ENCODE results near the gene PHOX2A. TPM values are rescaled to one million over a fixed set of nuclear protein-coding genes. Genes with fewer than 3 reads are reported as not detected.
A peak's percentile ranks its signal among the peaks of the same experiment; 100 is the strongest.
"Not testable (repeated sequence)": the region's sequence is repeated elsewhere in the genome, so short reads cannot be mapped to it uniquely, and the experiment has no call there.

The PHOX2A gene
- total RNA-seq, 2 experiments from 2014 or later: not detected

- CTCF ChIA-PET: interaction anchor here (0.6 to 2.4 kb wide), 16 partner anchors 14 to 295 kb away, joined by 3 to 13 read pairs (median 5); partner anchors contain the start of genes ANAPC15, RNF121 and XNDC1N
- peak overlapping the region; percentile 87 for H3K4me3 Mint-ChIP-seq
- POLR2A ChIA-PET: interaction anchor here (0.7 to 2.6 kb wide), 10 partner anchors 12 to 1160 kb away, joined by 3 to 18 read pairs (median 6); partner anchors contain the start of genes ANAPC15, RNF121 and XNDC1N
- H3K9me3 Mint-ChIP-seq: no peaks in the 10 kb centered on the region
- peaks cover 5% of the 10 kb centered on the region for H3K36me3 Mint-ChIP-seq (ENCODE audit: low read depth)
- H3K4me1 Mint-ChIP-seq: peaks cover 34% of the 10 kb centered on the region
- H3K27me3 Mint-ChIP-seq: peaks cover 7% of the 10 kb centered on the region
- DNase-seq: peak; percentile 96
- H3K27ac Mint-ChIP-seq: peak overlapping the region; percentile 82
These were observed 20.9 kb downstream of the PHOX2A start for GRCh38 chr11:72222907-72223614.

DNA sequence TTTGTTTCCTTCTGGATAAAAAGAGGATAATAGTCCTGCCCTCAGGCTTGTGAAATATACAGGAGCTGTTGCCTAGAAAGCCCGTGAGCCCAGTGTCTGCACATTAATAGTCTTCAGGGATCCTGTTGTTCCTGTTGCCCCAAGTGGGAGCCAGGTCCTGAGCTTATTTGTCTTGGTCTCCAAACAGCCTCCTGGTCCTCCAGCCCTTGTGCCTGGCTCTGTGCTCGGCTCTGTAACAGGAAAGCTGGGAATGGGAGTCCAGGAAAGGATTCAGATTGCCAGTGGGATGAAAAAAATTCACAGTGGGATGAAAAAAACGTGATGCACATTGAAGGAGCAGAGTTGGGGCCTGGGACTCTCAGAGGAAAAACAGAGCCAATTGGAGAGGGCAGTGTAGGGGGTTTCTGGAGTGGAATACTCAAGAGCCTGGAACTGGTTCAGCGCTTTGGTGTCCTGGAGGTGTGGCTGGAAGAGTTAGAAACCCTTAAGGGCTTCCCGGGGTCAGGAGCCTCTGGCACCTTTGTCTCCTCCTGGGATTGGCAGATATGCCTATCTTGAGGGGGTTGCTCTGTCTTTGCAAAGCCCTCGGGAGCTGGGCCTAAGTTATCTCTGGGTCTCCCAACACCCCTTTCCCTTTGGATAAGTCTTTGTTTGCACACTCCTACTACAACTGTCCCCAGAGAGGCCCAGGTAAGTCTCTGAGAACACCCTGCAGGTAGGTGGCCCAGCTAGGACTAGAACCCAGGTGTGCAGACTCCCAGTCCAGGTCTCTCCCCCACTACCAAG lies 21.7 kb downstream of the PHOX2A start:
- no peak for DNase-seq
- Mint-ChIP-seq H3K27ac (peak overlapping the region; percentile 82), H3K9me3 (no peaks in the 10 kb centered on the region), H3K4me1 (peaks cover 39% of the 10 kb centered on the region), H3K27me3 (peaks cover 11% of the 10 kb centered on the region), H3K36me3 (ENCODE audit: low read depth) (peaks cover 5% of the 10 kb centered on the region), H3K4me3 (peak overlapping the region; percentile 87)
- ChIA-PET POLR2A (interaction anchor here (1.0 to 2.6 kb wide), 5 partner anchors 14 to 294 kb away, joined by 3 to 18 read pairs (median 8); partner anchors contain the start of genes ANAPC15, RNF121 and XNDC1N), CTCF (interaction anchor here (0.9 to 2.4 kb wide), 10 partner anchors 14 to 208 kb away, joined by 3 to 13 read pairs (median 6); partner anchors contain the start of gene ANAPC15)

DNA sequence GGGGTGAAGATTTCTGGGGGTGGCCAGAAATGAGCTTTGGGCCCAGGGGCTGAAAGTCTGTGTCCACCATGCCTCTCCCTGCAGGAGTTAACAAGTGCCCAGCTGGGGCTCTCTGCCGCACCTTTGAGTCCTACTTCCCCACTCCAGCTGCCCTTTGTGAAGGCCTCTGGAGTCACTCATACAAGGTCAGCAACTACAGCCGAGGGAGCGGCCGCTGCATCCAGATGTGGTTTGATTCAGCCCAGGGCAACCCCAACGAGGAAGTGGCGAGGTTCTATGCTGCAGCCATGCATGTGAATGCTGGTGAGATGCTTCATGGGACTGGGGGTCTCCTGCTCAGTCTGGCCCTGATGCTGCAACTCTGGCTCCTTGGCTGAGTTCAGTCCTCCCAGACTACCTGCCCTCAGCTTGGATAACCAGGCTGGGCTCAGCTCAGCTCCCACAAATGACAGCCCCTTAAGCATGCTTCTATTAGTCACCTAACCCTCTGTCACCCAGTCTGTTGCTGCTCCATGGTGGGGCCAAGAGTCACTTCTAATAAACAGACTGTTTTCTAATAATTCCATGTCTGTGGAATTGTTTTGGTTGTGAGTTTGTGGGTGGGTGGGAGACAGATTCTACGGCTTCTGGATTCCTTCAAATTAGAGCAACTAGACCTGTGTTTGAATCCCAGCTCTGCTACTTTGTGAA lies 22.4 kb downstream of the PHOX2A start:
- ChIA-PET POLR2A (interaction anchor here (0.9 to 2.6 kb wide), 3 partner anchors 10 to 293 kb away, joined by 3 to 18 read pairs (median 3); partner anchors contain the start of genes RNF121 and XNDC1N), CTCF (interaction anchor here (1.1 to 2.4 kb wide), 3 partner anchors 38 to 209 kb away, joined by 4 to 13 read pairs (median 11); no protein-coding TSS in a partner anchor)
- no peak for DNase-seq
- H3K27ac Mint-ChIP-seq: no peak overlapping the region
- H3K4me1 Mint-ChIP-seq: peaks cover 43% of the 10 kb centered on the region
- H3K27me3 Mint-ChIP-seq: peaks cover 17% of the 10 kb centered on the region
- H3K36me3 Mint-ChIP-seq (ENCODE audit: low read depth): peaks cover 5% of the 10 kb centered on the region
- H3K9me3 Mint-ChIP-seq: no peaks in the 10 kb centered on the region
- H3K4me3 Mint-ChIP-seq: no peak overlapping the region

DNA sequence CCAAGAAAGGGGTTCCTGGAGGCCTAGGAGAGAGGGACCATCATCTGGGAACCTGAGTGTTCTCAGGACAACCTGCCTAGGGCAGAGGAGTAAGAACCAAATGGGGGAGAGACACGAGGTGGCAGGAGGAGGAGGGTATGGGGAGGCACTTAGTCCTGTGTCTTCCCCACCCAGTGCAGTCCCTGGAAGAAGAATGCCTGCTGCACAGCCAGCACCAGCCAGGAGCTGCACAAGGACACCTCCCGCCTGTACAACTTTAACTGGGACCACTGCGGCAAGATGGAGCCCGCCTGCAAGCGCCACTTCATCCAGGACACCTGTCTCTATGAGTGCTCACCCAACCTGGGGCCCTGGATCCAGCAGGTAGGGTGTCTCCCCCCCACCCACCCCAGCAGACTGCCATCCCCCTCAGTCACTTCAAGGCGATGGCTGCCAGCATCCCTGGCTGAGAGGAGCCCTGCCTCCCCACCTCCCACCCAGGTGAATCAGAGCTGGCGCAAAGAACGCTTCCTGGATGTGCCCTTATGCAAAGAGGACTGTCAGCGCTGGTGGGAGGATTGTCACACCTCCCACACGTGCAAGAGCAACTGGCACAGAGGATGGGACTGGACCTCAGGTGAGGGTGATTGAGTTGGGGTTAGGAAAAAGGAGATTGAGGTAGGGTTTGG lies 23.1 kb downstream of the PHOX2A start:
- Mint-ChIP-seq H3K27ac (no peak overlapping the region), H3K27me3 (peaks cover 24% of the 10 kb centered on the region), H3K4me3 (no peak overlapping the region), H3K36me3 (ENCODE audit: low read depth) (peaks cover 5% of the 10 kb centered on the region), H3K9me3 (no peaks in the 10 kb centered on the region), H3K4me1 (peaks cover 37% of the 10 kb centered on the region)
- no peak for DNase-seq
- CTCF ChIA-PET: no interaction called here
- POLR2A ChIA-PET: interaction anchor here (0.9 kb wide), 1 partner anchor 11 kb away, joined by 3 read pairs; no protein-coding TSS in a partner anchor

- Mint-ChIP-seq H3K4me1 (peaks cover 29% of the 10 kb centered on the region), H3K4me3 (no peak overlapping the region), H3K9me3 (no peaks in the 10 kb centered on the region), H3K27me3 (peaks cover 39% of the 10 kb centered on the region), H3K36me3 (ENCODE audit: low read depth) (no peaks in the 10 kb centered on the region), H3K27ac (no peak overlapping the region)
- POLR2A ChIA-PET: no interaction called here
- CTCF ChIA-PET: no interaction called here
- no peak for DNase-seq
These were observed 25.7 kb downstream of the PHOX2A start for GRCh38 chr11:72218251-72218745.

DNA sequence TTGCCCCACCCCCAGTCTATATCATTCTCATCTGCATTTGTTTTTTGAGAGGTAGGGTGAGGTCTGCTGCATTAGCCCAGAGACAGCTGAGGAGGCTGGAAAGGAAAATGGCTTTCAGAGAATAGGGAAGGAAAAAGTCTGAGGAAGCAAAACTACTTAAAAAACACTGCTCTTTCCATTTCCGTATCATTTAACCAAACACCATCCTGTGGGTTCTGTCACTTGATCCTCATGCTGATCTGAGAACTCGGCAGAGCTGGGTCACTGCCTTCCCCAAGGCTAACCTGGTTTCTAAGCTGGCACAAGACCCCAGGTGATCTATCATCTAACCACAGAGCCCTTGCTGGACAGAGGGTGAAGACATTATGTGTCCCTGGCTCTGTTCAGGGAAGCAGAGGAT lies 26.1 kb downstream of the PHOX2A start:
- Mint-ChIP-seq H3K4me1 (peaks cover 27% of the 10 kb centered on the region), H3K9me3 (no peaks in the 10 kb centered on the region), H3K4me3 (no peak overlapping the region), H3K27me3 (peaks cover 43% of the 10 kb centered on the region), H3K36me3 (ENCODE audit: low read depth) (no peaks in the 10 kb centered on the region), H3K27ac (no peak overlapping the region)
- DNase-seq: no peak
- ChIA-PET POLR2A (no interaction called here), CTCF (no interaction called here)

DNA sequence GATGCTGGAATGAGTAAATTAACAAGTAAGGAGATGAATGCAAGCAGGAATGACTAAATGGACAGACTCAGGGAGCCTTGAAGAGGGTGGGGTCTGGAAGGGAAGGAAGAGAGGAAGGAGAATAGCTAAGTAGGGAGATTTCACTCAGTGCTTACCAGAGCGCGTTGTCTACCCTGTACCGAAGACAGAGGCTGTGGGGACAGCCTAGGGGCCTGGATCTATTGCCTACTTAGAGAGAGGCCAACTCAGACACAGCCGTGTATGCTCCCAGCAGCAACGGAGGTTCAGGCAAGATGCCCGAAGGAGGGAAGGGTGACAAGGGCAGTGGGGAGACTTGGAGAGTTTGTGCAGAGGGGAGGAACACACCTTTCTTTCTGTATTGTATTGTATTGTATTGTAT lies 27.3 kb downstream of the PHOX2A start, which contains the start of gene FOLR2:
Gene FOLR2, plus strand, starts transcription at position 157 of the 400 bp plus-strand sequence. CDS start 1,791 bp downstream, outside the sequence.
- H3K27me3 Mint-ChIP-seq: peaks cover 47% of the 10 kb centered on the region
- H3K4me3 Mint-ChIP-seq: no peak within 1 kb of the TSS
- ChIA-PET CTCF (interaction anchor here (1.3 kb wide), 1 partner anchor 199 kb away, joined by 3 read pairs; no protein-coding TSS in a partner anchor), POLR2A (no interaction called here)
- H3K4me1 Mint-ChIP-seq: peaks cover 17% of the 10 kb centered on the region
- no peak for DNase-seq
- H3K36me3 Mint-ChIP-seq (ENCODE audit: low read depth): no peaks in the 10 kb centered on the region
- no peaks in the 10 kb centered on the region for H3K9me3 Mint-ChIP-seq
- H3K27ac Mint-ChIP-seq: no peak within 1 kb of the TSS

- no peaks in the 10 kb centered on the region for H3K36me3 Mint-ChIP-seq (ENCODE audit: low read depth)
- H3K9me3 Mint-ChIP-seq: peaks cover 13% of the 10 kb centered on the region
- POLR2A ChIA-PET: no interaction called here
- H3K4me1 Mint-ChIP-seq: no peaks in the 10 kb centered on the region
- H3K4me3 Mint-ChIP-seq: no peak overlapping the region
- DNase-seq: peak; percentile 0
- H3K27me3 Mint-ChIP-seq: peaks cover 31% of the 10 kb centered on the region
- CTCF ChIA-PET: interaction anchor here (1.4 kb wide), 1 partner anchor 64 kb away, joined by 3 read pairs; no protein-coding TSS in a partner anchor
- no peak overlapping the region for H3K27ac Mint-ChIP-seq
These were observed 34.9 kb downstream of the PHOX2A start for GRCh38 chr11:72209101-72209500.

GRCh38 chr11:72208281-72208680 lies 35.7 kb downstream of the PHOX2A start:
- DNase-seq: peak; percentile 1
- H3K27me3 Mint-ChIP-seq: peaks cover 27% of the 10 kb centered on the region
- peaks cover 3% of the 10 kb centered on the region for H3K4me1 Mint-ChIP-seq
- ChIA-PET POLR2A (no interaction called here), CTCF (interaction anchor here (1.4 kb wide), 1 partner anchor 64 kb away, joined by 3 read pairs; no protein-coding TSS in a partner anchor)
- no peak overlapping the region for H3K27ac Mint-ChIP-seq
- H3K4me3 Mint-ChIP-seq: no peak overlapping the region
- H3K36me3 Mint-ChIP-seq (ENCODE audit: low read depth): no peaks in the 10 kb centered on the region
- peaks cover 13% of the 10 kb centered on the region for H3K9me3 Mint-ChIP-seq

DNA sequence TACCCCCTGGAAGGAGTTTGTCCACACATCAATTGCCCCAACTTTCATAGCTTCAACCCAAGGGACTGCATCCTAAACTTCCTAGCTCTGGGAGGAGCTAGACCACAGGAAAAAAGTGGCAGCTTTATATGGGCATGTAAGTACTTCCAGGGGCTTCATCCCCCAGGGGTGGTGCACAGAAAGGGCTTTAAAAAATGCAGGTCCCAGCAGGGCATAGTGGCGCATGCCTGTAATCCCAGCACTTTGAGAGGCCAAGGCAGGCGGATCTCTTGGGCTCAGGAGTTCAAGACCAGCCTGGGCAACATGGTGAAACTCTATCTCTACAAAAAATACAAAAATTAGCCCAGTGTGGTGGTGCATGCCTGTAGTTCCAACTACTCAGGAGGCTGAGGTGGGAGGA lies 37.2 kb downstream of the PHOX2A start:
- Mint-ChIP-seq H3K9me3 (peaks cover 13% of the 10 kb centered on the region), H3K27me3 (peaks cover 19% of the 10 kb centered on the region), H3K4me1 (peaks cover 11% of the 10 kb centered on the region)
- POLR2A ChIA-PET; DNase-seq; H3K4me3 Mint-ChIP-seq; H3K27ac Mint-ChIP-seq; H3K36me3 Mint-ChIP-seq (ENCODE audit: low read depth): not testable (repeated sequence)
- CTCF ChIA-PET: interaction anchor here (0.6 to 1.0 kb wide), 3 partner anchors 24 to 263 kb away, joined by 3 to 5 read pairs (median 4); no protein-coding TSS in a partner anchor

DNA sequence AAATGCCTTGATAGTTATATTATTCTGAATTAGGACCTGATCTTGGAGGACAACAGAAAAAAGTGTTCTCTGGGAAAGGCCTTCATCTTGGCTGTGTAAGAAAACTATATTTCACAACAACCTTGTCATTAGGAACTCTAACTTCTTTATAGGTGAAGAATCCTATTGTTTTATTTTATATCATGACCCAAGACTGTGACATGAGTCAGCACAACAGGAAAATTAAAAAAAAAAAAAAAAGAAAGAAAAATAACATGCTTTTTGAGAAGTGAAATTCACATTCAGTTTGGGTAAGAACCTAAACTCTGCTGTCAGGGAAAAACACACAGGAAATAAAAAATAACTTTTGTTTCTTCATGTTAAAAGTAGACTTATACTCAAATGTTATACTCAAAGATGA lies 39.1 kb downstream of the PHOX2A start:
- no peaks in the 10 kb centered on the region for H3K36me3 Mint-ChIP-seq (ENCODE audit: low read depth)

GRCh38 chr11:72203163-72203562 lies 40.8 kb downstream of the PHOX2A start:
- Mint-ChIP-seq H3K27ac (no peak overlapping the region), H3K4me1 (peaks cover 11% of the 10 kb centered on the region), H3K9me3 (no peaks in the 10 kb centered on the region), H3K4me3 (no peak overlapping the region), H3K27me3 (no peaks in the 10 kb centered on the region), H3K36me3 (ENCODE audit: low read depth) (no peaks in the 10 kb centered on the region)
- ChIA-PET CTCF (no interaction called here), POLR2A (interaction anchor here (1.4 kb wide), 1 partner anchor 22 kb away, joined by 3 read pairs; the partner anchor contains the start of gene INPPL1)
- DNase-seq: no peak

More for the DNA sequence above, 39.1 kb downstream of the PHOX2A start:
- CTCF ChIA-PET: interaction anchor here (0.9 to 1.7 kb wide), 2 partner anchors 18 to 61 kb away, joined by 3 read pairs; no protein-coding TSS in a partner anchor
- no peak for DNase-seq
- POLR2A ChIA-PET: no interaction called here
- H3K4me3 Mint-ChIP-seq: no peak overlapping the region
- peaks cover 11% of the 10 kb centered on the region for H3K4me1 Mint-ChIP-seq
- peaks cover 10% of the 10 kb centered on the region for H3K9me3 Mint-ChIP-seq
- H3K27ac Mint-ChIP-seq: no peak overlapping the region
- peaks cover 15% of the 10 kb centered on the region for H3K27me3 Mint-ChIP-seq
